ENCODE results near the gene MAP2K6. TPM values are rescaled to one million over a fixed set of nuclear protein-coding genes. Genes with fewer than 3 reads are reported as not detected.
A peak's percentile ranks its signal among the peaks of the same experiment; 100 is the strongest.

The MAP2K6 gene
- polyA plus RNA-seq, 1 donor = 23.4 TPM

DNA sequence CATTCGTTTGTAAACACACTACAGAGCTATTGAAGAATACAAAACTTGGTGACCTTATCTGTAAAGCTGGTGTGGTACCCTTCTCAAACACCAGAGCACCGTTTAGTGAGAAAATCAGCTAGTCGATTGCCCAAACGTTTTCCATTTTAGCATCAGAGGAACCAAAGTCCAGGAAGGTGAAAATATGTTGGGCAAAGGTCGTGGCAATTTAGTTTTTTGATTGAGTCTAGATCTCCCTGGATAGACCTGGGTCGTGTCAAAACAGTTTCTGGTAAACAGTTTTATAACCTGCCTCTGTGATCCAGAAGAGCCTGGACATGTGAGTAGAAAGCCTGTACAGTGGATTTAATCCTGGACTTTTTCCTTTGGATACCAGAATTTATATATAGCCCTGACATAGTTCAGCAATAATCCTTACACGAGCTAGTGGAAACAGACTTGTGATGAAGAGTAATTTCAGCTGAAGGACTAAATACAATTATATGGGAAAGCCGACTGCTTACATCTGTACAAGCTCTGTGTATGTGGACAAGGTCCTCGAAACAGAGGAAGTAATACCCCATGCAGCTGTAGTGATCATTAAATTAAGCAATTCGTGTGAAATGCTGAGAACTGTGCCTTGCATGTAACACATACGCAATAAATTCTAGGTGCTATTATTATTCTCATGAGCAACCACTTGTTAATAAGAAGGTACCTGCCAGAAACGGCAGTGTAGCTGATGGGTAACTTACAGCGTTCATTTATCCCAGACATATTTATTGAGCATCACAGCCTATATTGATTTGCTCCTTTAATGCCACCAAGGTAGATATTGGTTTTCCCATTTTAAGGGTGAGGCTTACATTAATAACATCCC lies 72.5 kb downstream of the MAP2K6 start:
- no peak for DNase-seq

DNA sequence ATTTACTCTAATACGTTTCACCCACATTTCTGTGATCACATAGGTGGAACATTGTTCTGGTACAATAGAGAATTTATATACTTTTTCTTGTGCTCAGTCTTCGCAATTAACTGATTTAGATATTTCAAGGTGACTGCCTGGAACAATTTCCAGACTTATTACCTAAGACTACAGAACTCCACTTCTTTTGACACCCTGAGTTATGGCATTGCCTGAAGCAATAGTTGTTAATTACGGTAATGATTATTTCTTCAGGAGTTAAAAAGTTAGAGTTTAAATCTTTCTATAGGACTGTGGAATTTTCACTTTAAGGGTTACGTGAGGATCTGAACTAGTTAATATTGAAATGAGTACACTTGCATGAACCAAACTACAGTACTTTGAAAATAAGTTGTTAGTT lies 74.8 kb downstream of the MAP2K6 start:
- DNase-seq = no peak

DNA sequence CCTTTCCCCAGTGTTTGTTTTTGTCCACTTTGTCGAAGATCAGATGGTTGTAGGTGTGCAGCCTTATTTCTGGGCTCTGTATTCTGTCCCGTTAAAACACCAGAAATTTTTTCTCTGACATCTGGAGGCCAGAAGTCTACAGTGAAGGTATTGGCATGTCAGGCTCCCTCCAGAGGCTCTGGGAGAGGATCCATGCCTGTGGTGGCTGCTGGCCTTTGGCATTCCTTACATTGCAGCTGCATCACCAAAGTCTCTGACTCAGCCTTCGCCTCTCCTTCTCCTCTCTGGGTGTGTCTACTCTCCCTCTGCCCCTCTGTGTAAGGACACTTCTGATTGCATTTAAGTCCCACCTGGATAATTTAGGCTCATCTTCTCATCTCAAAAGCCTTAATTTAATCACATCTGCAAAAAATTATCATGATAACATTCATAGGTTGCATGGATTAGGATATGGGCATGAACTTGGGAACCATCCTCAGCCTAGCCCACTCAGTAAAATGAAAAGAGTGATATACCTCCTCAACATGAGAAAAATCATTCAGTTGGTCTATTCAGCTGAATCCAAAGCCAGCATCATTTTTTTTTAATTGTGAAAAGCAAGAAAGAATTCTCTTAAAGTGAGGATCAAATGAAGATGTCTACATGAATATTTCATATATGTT lies 78.0 kb downstream of the MAP2K6 start:
- DNase-seq = no peak

DNA sequence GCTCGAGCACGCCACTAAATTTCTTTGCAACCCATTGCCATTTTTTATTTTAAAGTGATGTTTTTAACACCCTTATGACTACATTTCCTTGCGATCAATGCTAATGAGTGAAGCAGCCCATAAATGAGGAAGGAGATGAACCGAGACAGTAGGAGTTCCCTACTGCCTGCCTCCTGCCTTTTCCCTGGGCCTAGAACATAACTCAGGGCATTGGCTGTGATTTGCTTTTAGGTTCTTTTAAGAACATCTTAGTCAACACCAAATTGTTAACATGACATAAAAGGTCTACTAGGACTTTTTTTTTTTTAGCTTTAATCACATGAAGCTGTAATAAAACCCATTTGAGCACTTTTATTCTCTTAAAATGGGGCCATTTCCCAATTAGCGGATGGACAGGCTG lies 81.3 kb downstream of the MAP2K6 start:
- DNase-seq = no peak

DNA sequence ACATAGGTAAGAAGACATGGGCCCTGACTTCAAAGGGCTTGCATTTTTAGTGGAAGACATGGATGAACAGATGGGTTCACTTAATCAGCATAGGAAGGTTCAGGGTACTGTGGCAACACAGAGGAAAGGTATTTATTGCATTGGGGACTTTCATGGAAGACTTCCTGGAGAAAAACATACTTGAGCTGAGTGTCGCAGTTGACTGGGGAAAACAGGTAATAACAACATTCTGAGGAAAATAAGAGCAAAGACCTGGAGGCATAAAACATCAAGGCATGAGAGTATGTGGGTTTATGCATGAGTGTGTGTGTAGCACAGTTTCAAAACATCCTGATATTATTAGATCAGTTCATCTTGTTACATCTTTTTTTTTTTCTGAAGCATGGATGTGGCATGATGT lies 82.7 kb downstream of the MAP2K6 start:
- no peak for DNase-seq

DNA sequence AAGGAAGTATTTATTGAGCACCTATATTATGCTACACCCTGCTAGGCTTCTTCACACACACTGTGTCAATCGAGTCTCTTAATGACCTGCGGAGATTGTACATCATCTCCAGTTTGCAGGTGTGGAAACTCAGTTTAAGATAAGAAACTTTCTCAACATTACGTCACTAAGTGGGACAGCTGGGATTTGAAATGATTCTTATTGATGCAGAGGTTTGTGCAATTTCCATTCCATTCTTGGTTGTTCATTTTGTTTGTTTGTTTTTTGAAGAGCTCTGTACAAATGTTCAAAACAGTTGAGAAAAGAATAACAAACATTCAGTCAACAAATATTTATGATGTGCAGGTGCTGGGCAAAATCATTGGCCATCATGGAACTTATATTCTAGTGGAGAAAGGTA lies 84.8 kb downstream of the MAP2K6 start:
- no peak for DNase-seq

DNA sequence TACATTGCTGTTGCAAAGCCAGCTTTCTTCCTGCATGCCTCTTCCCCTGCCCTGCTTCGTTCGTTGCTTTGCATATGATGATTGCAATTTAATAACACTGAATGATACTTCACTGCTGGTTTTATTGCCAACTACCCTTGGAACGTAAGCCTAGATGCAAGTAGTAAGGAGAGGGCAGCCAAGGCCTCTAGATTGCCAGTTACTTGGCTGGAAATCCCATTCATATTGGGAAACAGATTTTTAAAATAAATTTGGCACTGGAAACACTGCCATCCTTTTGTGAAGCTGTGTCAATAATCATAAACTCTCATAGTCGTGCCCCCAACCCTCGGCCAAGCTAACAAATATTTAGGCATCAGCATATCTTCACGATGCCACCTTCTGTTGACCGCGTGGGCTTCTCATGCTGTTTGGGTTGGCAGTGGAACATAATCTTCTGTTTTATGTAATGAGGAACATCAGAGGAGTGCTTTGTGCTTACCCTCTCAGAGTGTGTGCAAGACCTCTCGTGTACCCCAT lies 86.5 kb downstream of the MAP2K6 start:
- DNase-seq = no peak

DNA sequence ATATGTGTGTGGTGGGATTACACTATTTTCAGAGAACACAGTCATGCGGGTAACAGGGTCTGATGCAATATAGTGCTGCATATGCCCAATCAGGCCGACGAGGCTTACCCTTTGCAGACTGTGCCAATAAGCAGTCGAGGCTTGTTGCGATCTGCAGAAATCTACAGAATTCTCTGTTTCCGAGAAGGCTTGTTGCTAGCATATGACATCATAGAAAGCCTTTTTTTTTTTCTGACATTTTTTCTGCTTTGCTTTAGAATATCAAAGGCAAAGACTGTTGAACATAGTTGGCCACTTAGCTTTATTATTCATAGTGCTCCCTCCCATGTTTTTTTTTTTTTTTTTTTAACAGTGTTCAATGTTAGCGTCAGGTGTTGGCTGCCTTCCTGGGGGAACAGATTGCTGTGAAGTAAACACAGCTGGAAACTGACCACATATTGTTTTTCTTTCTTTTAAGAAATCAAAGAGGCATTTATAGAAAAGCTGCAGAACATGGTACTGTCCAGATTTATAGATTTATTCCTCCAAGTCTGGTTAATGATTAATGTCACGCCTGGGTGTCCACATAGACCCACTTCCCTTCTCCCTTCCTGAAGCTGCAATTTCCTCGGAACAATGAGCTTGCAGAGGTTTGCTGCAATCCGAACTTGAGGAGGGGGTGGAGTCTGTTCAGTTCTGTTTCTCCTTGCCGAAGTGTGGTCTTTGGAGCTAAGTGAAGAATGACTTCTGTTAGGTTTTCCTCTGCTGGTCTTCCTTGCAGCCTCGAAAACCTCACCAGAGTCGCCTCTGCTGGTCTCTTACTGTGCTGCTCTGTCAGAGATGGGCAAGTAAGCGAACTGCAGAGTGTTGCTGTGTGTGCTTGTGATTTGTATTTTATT lies 87.3 kb downstream of the MAP2K6 start:
- DNase-seq = peak; percentile 74

DNA sequence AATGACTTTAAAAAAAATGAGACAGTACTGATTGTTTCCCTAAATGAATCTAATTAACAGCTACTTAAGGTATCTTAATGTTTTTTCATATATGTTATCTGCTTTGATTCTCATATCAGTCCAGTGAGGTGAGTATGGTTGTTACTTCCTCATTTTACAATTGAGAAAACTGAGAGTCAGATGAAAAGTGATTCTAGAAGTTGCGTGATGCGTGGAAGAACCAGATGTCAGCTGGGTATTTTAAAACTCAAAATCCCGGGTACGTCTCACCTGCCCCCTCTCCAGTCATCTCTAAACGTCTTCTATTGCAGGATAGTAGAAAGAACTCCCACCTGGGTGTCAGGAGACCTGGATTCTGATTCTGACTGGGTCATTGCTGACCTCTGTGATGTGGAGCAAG lies 89.2 kb downstream of the MAP2K6 start:
- no peak for DNase-seq

DNA sequence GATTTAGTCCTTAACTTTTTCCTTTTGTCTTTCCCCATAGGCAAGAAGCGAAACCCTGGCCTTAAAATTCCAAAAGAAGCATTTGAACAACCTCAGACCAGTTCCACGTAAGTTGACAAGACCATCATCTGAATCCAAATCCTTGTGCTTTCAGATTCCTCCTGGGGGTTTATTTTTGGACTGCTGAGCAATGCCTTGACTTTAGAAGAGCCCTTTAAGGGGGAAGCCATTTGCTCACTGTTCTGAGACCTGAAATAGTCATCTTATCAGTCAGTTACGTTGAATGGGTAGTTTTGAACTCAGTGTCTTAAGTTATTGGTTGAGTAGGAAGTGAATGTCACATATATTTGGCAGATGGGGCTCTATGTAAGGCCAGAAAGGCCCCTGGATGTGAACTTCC lies 91.2 kb downstream of the MAP2K6 start:
- no peak for DNase-seq

DNA sequence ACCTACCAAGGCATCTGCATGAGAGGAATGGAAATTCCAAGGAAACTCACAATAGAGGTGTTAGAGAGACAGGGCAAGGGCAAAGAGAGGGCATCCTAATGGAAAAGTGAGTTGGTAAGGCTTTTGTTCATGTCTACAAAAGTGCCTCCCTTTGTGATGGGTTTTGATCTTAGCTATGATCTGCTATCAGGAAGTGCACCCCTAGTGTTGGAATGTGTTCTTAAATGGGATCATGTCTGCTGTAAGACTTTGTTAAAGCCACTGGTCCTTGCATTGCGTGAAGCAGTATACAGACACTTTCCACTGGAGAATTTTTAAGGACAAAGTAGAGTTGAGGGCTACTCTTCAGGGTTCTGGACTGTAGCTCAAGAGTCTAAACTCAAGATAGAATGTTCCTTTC lies 92.0 kb downstream of the MAP2K6 start:
- DNase-seq = no peak

DNA sequence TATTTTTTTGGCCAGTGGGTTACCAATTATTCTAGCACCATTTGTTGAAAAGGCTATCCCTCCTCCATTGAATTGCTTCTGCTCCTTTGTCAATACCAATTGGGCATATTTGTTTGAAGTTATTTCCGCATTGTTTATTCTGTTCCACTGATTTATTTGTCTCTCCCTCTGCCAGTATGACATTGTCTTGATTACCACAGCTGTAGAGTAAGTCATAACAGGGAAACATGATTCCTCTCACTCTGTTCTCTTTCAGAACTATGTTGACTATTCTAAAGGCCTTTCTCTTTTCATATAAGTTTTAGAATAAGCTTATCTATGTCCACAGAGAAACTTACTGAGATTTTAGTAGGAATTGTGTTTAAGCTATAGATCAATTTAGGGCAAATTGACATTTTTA lies 94.3 kb downstream of the MAP2K6 start:
- DNase-seq = no peak

DNA sequence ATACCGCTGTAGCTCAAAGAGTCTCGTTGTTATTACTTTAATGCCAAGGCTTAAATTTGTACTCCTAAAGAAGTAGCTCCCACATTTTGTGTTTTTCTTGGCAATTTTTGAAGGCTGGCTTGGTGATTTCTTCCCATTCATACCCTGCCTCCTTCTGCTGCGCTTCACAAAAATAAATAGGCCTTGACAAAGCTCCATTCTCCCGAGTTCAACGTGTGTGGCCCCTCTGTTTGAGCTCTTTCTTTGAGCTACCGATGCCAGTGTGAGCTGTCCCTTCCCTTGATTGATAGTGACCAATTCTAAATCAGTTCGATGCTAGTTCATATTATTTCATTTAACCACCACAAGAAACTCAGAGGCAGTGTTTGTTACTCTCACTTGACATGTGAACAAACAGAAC lies 96.8 kb downstream of the MAP2K6 start:
- DNase-seq = no peak

DNA sequence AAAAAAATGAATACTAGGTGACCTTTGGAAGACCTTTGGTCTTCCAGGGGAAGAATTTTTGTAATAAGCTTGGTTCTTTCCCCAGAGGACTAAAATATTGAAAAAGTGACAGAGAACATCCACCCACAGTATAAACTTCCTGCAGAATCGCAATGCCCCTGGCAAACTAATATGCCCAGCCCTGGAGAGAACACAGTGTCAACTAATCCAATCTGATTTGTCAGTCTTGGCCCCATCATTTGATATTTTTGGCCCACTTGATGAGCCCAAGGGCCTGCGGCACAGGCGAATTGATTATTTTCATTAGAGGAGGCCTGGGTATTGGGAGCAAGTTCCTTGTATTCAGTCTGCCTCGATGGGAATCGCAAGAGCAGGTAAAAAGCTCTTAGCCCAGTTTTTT lies 98.4 kb downstream of the MAP2K6 start:
- DNase-seq = no peak

DNA sequence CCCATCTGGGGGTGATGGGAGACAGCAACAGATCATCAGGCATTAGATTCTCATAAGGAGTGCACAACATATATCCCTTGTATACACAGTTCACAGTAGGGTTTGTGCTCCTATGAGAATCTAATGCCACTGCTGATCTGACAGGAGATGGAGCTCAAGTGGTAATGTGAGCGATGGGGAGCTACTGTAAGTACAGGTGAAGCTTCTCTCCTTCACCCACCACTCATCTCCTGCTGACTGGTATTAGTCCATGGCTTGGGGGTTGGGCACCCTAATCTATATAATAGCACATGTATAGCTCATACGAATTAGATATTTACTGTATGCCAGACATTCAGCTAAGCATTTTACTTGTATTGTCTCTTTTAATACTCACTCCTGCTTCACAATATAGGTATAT lies 101.7 kb downstream of the MAP2K6 start:
- DNase-seq = no peak

DNA sequence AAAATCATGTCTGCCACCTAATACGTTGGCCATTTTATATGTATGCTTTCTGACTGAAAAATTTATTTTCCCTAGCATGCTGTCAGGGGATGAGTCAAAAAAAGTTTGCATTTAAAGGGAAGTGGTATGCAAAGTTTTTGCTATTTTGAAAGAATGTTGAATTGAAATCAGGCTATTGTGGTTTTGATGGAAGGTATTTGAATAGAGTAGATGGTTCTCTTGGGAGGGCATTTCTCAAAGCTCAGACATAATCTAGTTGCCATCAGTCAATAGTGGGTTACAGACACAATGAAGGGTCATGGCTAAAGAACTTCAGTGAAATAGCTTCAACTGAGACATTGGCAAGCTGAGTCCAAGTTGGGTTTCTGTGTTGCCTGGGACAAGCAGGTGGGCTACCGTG lies 102.4 kb downstream of the MAP2K6 start:
- DNase-seq = no peak

DNA sequence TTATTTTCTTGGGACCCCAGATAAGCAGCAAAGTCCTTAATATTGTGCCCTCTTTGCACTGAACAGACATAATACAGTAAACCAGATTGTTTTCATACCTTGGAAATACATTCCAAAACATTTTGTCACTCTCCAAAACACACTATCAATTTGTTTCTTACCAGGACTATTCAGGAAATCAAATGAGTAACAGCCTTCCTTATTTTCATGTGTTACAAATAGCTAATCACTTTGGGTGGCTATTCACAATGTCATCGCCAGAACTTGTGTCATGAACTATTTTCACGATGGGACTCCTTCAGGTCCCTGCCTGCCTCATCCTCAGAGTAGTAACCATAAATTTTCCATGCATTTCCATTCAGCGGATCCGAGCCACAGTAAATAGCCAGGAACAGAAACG lies 104.5 kb downstream of the MAP2K6 start:
- DNase-seq = no peak

DNA sequence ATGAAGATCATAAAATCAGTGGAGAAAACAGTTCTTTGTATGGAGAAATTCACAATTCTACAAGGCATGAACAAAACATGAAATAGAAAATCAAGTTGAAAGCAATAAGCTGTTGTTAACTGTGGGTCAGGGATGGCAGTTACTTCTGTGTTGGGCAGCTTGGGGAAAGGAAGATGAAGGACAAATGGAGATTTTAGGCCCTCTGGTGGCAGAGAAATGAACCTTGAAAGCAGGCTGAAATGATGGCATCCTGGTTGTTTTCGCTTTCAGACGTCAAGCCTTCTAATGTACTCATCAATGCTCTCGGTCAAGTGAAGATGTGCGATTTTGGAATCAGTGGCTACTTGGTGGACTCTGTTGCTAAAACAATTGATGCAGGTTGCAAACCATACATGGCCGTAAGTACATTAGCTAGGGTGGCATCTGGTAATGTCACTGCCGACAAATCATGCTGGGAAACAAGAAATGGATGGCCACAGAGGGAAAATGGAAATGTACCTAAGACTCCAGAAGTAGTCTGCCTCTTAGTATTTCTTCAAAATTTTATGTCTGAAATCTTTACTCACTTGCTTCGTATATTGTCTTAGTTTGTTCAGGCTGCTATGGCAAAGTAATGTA lies 108.9 kb downstream of the MAP2K6 start:
- DNase-seq = peak; percentile 46

DNA sequence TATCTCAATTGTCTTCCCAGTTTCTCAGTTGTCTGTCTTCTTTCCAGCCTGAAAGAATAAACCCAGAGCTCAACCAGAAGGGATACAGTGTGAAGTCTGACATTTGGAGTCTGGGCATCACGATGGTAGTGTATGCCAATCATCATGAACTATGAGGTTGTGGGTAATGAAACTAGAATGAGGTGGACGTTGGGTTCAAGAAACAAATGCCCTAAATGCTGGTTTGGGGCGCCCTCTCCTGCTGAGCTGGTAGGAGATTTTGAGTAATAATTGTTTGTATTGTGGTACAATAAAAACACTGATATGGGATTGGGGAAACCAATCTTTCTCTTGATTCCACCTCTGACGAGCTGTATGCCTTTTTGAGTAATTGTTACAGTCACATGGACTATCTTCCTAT lies 110.4 kb downstream of the MAP2K6 start:
- no peak for DNase-seq

DNA sequence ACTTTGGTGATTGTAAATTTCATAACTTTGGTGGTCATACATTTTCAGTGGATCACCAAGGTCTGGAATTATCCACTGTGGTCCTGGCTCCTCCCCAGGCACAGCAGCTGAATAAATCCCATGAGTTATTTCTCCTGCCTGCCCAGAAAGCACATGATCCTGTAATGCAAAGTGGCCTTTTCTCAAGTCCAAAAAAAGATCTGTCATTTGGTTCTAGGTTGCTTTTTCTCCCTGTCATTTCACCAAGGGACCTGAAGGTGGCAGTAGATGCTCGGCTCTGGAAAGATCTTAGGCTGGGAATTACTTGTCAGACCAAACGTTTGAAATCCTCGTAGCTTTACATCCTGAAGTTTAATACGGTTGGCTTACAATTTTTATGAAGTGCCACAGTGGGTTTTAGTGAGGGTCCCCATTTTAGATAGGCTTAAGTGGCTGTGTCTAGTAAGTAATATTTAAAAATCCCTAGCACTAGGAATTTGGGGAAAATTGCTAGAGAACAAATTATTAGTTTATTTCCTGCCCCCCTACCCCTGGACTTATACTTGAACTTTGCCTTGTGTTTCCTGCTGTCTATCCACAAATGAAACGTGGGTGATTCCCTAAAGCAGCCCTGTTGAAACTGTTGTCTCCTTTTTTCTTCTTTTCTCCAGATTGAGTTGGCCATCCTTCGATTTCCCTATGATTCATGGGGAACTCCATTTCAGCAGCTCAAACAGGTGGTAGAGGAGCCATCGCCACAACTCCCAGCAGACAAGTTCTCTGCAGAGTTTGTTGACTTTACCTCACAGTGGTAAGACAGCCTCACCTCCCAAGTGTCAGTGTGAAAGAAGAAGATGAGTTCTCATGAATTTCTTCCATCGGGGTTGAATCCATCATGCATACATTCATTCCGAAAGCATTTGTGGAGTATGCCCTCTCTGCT lies 111.7 kb downstream of the MAP2K6 start:
- peak; percentile 75 for DNase-seq

DNA sequence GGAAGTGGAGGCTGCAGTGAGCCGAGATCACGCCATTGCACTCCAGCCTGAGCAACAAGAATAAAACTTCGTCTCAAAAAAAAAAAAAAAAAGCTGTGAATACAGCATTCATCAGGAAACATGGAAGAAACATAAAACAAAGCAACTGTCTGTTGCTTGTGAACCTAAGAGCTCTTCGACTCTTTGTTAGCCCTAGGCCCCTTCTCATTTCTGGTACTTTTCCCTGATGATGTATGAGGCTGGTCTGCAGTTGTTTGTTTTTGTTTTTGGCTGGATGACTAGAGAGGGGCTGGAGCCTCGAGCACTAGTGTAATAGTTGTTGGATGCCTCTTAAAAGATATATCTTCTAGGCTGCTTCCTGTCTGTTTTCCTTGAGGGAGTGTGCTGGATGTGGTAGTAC lies 113.5 kb downstream of the MAP2K6 start:
- DNase-seq = no peak

Data from left kidney (tissue), 2 donors.